OCI-M2 (cell line): ENCODE results near the gene NSG1.

Source experiments
- DNase-seq: peaks from one replicate; lab custom pipeline; 2025; ENCODE audit not compliant: unreplicated experiment; lab: John Stamatoyannopoulos, UW

NSG1 gene

DNA sequence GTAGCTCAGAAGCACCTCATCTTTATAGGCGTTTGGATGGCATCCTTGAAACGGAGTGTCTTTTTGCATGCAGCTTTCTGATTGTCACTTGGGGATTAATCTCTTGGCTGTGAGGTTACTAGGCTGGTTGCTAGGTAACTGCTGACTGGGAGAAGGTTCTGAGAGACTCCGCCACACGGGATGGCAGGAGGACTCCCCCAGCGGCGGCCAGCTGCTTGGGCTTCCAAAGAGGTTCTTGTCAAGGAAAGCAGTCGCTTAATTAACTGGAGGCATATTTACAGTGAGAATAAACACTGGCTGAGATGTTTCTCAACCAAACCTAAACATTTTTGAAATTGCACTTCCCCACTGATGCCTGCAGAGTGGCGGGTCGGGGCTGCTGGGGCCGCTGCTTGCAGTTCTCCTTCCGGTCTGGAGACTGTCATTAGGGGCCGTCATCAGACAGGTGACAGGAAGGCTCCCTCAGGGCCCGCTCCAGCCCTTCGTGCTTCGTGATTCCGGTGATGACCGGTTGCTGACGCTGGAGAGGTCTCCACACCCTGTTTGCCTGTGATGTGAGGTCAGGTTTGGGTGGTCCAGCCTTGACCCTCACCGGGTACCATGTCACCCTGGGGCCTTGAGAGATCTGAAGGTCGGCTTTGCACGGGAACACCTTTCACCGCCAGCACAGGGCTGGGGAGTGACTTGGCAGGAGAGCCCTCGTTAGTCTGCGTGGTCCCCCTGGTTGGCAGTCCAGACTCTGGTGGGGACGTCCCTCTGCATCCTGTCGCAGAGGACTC lies 9.1 kb downstream of the NSG1 start:
- DNase-seq, result no peak

DNA sequence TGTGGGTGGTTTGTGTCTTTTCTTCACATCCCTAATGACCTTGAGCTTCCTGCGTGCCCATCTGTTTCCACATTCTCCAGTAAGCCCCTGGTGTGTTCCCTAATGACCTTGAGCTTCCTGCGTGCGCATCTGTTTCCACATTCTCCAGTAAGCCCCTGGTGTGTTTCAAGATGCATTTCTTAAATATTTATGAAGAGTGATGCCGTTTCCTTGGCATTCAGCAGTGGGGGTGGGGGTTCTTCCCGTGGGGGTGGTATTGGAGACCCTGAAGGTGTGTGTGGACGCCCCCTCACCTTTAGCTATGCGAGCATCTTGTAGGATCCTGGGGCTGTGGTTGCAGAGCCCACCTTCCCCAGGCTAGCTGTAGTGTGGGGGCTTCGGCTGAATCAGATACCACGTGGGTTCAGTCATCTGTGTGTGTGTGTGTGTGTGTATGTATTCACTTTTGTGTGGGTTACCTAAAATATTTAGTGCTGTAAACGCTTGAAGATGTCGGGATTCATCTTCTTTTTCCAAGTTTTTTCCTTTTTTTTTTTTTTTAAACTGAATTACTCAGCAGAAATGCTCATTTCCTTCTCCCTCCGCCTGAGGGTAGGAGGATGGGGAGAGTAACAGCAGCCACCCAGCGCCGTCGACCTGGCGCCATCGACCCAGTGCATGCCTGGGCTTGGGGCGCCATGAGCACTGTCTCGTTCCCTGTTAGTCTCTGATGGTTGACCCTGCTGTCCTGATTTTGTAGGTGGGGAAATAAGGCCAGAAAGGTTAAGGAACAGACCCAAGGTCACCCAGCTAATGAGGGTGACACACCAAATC lies 9.9 kb downstream of the NSG1 start:
- DNase-seq, result no peak

DNA sequence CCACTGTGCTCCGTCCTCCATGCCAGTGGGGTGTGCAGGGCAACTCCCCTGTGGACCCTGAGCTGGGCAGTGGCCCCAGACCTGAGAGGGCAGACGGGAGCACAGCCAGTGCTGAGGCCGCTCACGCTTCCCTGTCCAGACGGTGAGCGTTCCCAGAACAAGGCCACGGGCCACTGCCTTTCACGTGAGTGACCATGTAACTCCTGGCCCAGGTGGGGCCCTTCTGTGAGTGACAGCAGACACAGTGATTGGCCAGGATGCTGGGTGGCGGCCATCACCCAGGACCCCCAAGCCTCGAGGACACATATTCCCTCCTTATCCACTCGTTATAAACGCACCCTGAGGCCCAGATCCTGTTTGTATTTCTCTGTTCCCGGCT lies 10.5 kb downstream of the NSG1 start:
- DNase-seq, result no peak

DNA sequence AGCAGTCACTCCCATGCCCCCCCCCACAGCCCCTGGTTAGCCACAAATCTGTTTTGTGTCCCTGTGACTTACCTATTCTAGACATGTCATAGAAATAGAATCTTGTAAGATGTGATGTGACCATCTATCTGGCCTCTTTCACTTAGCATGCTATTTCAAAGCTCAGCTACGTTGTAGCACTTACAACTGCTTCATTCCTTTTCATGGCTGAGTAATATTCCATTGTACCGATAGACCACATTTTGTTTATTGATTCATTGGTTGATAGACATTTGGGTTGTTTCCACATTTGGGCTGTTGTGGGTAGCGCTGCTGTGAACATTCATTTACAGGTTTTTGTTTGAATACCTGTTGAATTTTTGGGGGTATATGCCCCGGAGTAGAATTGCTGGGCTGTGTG lies 11.5 kb downstream of the NSG1 start:
- no peak for DNase-seq

DNA sequence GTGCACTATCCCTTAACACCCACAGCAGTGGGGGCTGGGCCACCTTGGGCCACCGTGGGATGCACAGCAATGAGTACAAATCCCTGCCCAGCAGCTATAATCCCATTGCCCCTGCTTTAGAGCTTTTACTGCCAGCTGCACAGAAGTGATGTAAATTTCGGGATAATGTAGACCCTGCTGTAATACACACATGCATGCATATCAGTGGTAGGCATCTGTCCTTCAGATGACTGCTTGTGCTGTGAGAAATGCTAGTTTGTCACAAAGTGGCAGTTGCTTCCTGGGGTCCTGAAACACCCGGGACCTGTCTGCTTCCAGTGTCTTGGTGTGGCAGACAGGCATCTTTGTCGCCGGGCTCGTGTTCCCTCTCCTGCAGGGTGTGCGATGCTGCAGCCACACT lies 14.1 kb downstream of the NSG1 start:
- no peak for DNase-seq

DNA sequence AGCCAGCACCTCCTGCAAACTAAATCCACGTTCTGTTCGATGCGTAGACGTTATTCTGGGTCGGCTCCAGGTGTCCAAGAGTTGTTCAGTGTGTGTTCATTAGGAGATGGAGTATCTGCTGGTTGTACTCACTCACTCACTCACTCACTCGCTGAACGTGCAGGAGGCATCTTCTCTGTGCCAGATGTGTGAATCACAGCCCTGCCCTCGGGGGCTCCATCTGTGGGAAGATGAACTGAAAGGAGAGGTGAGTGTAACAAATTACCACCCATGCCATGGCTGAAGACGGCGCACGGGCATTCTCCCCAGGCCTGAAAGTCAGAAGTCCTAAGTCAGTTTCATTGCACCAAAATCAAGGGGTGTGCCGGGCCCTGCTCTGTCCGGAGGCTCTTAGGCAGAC lies 16.1 kb downstream of the NSG1 start:
- DNase-seq, result no peak

DNA sequence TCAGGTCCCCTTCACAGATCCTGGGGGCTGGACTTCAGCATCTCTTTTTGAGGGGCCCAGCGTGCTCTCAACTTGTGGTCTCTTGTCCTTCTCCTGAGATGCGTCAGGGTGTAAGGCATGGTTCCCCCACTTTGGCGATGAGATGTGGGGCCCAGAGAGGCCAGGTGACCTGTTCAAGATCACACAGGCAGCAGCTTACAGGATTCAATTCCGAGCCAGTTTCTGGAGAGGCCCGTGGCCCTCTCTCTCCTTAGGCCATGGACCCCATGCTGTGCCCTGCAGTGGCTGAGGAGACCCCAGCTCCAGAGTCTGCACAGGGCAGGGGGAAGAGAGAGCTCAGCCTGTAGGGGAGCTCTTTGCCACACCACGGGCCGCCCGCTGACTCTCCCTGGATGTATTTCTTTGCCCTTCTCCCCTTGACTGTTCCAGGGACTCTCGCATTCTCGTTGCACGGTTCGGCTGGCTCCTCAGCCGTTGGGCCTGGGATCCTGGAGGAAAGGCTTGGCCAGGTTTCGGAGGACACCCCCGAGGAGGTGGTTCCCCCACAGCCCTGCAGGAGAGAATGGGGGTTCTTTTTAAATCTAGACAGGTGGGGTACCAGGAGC lies 18.6 kb downstream of the NSG1 start:
- no peak for DNase-seq

DNA sequence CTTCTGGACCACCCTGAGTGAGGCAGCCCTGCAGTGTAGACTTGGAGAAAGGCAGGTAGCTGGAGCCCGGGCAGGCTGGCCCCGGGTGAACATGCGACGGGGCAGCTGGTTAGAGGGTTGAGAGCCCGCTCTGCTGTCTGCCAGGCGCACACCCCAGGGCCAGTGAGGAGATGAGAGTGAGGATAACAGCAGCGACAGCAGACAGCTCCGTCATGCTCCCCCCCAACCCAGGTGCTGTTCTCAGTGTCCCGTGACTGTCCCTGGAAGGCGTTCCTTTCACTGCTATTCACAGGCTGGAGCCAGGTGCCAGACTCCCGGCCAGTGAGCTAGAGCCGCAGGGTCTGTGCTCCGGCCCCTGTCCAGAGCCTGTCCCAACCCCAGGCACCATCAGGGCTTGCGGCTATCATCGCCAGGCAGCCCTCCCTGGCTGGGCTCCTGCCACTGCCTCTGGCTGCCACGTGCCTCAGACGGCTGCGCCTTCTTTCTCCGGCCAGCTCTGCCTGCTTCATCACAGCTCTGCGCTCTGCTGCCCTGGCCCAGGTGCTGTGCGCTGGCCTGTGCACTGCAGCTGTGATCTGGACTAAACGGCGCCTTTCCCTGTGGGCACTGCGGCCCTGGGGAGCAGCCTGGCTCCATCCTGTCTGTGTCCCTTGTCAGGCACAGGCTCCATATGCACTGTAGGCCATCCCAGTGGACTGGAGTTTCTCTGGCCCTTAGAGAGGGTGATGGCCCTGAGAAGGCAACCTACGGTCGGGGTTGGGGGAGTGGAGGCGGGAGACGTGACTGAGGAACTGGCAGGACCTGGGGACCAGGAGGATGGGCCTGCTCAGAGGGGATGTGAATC lies 19.8 kb downstream of the NSG1 start:
- DNase-seq, result no peak

DNA sequence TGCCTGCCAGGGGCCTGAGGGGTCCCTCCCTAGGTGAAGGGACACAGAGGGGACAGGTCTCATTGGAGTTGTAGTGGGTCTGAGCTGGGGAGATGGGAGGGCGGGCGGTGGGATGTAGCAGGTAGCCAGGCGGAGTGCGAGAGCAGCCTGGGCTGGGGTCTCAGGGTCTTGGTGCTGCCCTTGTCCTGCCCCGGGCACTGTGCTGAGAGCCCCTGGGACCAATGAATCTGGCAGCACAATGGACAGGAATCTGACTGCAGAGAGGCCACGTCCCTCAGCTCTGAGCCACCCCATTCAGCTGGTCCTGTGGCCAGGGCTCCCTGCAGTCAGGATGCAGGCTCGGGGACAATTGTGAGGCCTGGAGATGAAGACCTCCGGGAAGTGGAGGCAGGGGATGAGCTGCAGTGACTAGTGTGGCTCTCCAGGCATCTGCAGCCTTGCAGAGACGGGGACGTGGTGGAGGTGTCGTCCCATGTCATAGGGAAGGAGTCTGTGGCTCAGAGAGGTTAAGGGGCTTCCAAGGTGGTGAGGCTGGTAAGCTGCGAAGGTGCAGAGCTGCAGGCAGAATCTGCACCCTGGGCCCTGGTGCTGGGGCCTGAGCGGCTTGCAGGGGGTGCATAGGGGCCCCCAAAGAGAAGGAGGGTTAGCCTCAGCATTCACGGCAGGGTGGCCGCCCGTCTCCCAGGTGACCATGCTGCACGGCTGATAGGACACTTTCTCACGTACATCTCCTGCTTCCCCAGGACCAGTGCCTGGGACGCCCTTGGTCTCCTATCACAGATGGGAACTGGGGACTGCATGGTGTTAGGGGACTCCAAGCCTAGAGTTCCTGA lies 20.6 kb downstream of the NSG1 start:
- DNase-seq, result no peak

DNA sequence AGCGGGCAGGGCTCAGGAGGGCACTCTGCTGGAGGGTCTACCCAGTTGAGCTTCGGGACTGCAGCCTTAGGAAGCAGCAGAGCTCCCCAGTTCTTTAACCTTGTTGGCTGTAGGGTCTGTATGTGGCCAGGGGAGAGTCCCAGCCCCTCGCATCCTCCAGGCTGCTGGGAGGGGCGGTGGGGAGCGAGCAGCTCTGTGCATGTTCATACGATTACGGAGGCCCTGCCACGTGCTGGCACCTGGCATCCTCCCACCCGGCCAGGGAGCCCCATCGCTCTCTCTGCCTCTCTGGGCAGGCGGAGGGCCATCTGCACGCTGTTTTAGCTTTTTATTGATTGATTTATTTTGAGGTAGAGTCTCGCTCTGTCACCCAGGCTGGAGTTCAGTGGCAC lies 21.2 kb downstream of the NSG1 start:
- no peak for DNase-seq

DNA sequence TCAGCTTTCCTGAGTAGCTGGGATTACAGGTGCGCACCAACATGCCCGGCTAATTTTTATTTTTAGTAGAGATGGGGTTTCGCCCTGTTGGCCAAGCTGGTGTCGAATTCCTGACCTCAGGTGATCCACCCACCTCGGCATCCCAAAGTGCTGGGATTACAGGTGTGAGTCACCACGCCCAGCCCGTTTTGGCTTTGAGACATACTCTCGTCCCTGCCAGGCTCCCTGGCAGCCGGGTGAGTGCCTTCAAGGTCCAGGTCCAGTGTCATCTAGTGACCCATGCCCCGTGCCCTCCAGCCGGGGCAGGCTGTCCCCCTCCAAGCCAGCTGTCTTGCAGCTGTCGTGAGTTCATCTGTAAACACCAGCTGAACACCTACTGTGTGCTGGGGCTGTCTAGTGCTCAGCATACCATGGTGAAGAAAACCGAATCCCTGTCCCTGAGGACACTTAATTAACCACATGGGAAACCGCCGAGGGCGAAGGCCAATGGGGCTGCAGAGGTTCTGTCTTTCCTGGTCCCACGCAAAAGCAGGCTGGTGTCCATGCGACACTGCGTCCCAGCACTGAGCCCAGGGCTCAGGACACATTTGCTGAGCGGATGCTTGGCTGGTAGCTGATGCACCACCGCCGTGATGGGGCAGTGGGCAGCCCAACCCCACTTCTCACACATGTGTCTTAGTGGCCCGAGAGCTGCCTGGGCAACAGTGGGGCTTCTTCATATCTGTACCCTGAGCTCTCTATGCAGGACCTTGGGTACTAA lies 21.9 kb downstream of the NSG1 start:
- no peak for DNase-seq

DNA sequence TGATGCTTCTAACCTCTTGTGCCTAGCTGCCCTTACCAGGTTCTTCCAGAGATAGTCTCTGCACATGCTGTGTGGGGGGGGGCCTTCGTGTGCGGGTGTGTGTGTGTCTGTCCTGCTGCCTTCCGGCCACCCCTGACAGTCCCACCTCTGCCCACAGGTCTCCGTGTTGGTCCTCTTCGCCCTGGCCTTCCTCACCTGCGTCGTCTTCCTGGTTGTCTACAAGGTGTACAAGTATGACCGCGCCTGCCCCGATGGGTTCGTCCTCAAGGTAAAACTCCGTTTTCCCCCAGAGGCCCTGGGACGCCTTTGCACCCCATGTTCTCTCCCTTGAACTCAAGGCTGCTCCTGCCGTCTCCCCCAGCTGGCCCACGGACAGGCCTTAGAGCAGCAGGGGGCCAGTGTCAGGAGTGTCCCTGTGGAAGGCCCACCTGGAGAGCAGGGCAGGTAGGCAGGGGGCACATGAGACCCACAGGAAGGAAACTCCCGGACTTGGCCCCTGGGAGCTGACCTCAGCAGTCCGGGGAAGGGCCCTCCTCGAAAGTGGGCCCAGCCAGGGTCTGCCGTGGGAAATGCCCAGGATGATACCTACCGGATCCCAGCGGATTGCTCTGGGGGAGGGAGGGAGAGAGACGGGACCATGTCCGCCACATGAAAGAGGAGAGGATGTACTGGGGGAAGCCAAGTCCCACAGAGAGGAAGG lies 22.7 kb downstream of the NSG1 start:
- no peak for DNase-seq

DNA sequence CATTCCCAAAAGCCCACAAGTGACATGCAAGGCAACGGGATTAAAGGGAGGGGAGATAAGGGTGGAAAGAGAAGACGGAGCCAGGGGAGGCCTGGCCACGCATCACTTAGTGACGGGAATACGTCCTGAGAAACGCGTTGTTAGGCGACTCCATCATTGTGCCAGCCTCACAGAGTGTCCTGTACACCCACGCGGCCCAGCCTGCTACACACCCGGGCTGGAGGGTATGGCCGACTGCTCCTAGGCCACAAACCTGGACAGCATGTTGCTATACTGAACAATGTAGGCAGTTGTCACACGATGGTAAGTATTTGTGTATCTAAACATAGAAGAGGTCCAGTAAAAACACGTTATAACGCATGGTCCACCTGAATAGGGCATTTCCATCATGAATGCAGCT lies 23.4 kb downstream of the NSG1 start:
- no peak for DNase-seq

DNA sequence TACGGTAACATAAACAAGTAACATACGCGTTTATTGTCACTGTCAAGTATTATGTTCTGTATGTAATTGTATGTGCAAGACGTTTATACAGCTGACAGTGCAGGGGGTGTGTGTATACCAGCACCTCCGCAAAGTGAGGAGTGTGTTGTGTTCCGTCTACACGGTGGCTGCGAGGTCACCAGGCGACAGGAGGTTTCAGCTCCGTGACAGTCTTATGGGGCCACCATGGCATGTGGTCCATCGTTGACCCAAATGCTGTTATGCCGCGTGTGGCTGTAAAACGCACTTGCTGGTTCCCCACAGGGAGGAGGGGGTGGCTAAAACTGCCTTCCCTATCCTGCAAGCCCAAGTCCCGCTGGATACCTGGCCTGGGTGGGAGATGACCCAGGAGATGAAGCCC lies 25.0 kb downstream of the NSG1 start:
- no peak for DNase-seq

DNA sequence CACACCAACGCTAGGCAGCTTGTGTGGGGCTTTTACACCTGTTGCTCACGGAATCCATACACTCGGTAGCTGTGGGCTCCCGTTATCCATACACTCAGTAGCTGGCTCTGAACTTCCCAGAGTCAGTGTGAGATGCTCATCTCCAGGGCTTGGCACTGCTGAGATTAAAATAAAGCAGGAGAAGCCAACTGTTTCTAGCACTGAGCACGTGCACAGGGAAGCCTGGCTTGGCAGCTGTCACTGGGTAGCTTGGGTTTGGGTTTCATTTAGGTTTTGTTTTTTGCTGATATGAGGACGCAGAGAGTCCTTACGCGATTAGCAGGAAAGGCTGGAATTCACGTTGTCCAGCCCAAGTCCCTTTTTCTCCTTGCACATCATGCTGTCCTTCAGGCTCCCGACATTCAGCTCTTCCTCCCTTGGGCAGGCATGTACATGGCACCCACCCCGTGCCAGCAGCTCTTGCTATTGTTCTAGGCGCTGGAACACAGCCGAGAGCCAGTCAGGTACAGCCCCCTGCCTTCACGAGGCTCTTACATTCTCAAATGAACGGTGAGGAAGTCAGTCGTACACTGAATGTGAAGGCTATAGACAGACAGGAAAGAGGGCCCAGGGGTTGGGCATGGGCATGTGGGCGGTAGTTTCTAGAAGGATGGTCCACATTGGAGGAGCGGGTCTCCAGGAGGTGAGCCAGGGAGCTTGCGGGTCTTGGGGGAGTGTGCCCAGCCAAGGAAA lies 25.9 kb downstream of the NSG1 start:
- DNase-seq, result no peak

DNA sequence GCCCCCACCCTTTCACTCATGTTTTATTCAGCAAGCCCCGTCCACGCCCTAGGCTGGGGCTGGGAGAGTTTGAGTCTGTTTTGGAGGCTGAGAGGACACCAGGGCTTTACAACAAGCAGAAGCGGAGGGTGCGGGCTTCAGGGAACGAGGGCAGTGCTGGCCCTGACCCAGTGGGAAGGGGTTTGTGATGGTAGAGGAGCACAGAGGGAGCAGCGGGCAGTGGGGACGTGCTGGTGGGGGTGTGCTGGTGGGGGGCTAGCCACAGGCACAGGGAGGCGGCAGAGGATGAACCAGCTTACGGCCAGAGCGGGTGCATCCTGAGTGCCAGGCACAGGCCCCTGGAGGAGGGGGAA lies 26.4 kb downstream of the NSG1 start:
- no peak for DNase-seq

DNA sequence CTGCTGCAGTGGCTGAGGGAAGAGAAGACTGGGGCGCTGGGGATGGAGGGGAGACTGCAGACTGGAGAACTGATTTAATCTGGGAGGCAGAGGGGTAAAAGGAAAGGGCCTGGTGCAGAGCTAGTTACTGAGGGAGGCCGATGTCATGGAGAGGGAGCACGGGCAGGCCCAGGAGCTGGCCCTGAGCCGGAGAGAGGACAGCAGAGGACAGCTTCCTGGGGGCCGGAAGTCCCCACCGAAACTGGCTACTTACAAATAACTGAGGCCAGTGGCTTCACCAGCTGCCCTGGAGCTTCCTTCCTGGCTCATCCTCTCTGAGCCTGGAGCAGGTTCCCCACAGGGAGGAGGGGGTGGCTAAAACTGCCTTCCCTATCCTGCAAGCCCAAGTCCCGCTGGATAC lies 26.9 kb downstream of the NSG1 start:
- DNase-seq, result no peak

DNA sequence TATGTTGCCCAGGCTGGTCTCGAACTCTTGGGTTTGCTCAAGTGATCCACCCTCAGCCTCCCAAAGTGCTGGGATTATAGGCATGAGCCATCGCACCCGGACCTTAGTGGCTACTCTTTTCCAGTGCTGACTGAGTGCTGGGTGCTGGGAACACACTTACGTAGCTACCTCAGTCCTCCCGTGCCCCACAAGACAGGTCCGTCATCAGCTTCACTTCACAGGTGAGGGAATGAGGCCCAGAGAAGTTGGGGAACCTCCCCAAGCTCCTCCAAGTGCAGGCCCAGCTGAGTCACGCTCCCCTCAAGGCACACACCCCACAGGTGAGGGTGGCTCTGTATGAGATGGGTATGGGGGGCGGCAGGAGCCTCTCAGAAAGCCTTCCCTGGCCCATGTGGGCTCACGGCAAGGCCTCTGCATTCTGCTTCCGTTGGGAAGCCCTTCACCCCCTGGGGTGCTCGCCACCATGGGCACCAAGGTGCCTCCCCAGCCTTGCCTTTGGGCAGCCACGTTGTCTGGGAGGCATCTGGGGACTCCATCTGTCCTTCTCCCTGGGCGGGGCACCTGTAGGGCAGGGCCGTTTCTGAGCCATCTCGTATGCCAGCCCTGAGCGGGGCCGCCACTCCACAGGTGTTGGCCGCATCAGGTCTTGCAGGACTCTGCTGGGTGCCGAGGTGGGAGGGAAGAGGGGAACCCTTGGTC lies 28.4 kb downstream of the NSG1 start:
- no peak for DNase-seq
